Measurements from ENCODE around the gene CRIP3. TPM values are rescaled to one million over a fixed set of nuclear protein-coding genes. Genes with fewer than 3 reads are reported as not detected.
A peak's percentile ranks its signal among the peaks of the same experiment; 100 is the strongest.

The CRIP3 gene
- total and polyA plus RNA-seq, 2 of the 13 experiments (the other 11 are each of a cell fraction or from before 2014, with no cell fraction given), result 6.3 to 9.3 TPM

DNA sequence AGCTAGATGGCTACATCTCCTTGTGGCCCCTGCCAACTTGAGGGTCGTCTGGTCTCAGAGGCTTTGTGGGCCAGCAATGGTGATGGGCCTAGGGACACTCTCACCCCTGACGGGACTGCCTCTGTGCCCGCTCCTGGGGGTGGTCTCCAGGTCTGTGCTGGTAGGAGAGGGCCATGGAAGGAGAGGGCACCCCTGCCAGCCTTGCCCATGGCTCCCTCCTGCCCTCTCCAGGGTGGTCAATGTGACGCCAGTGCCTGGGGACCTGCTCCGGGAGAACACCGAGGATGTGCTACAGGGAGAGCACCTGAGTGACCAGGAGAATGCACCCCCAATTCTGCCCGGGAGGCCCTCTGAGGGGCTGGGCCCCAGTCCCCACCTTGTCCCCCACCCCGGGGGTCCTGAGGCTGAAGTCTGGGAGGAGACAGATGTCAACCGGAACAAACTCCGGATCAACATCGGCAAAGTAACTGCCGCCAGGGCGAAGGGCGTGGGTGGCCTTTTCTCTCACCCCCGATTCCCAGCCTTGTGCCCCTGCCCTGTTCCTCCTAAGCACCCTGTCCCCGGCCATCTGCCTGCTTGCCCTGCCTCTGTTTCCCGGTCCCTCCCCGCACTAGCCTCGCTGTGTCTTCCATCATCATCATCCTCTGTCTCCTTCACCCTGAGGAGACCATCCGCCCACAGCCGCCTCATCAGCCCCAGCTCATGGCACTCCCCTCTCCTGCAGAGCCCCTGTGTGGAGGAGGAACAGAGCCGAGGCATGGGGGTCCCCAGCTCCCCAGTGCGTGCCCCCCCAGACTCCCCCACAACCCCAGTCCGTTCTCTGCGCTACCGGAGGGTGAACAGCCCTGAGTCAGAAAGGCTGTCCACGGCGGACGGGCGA lies 49.6 kb downstream of the CRIP3 start:
- no peak for ATAC-seq
- POLR2A ChIA-PET, result interaction anchor here (0.7 to 1.3 kb wide), 3 partner anchors 11 to 199 kb away, joined by 3 to 4 read pairs (median 3); partner anchors contain the start of gene ABCC10
- H3K36me3 ChIP-seq (replicated peaks in 1 of 2; ENCODE audit: control insufficient read depth in 1 of 2, insufficient read depth in 2 of 2, low read length in 2 of 2), result no peaks in the 10 kb centered on the region
- H2AFZ ChIP-seq (ENCODE audit: low read length), result no peak overlapping the region
- peaks cover 58% of the 10 kb centered on the region for H3K4me1 ChIP-seq (ENCODE audit: insufficient read depth, low read length)
- CTCF ChIA-PET (ENCODE audit: low intra/inter-chr PET ratio, low total read pairs), result no interaction called here
- H3K27ac ChIP-seq (ENCODE audit: extremely low read length, insufficient read depth, low read length), result no peak overlapping the region
- no peaks in the 10 kb centered on the region for H3K9me3 ChIP-seq (ENCODE audit: low read length)
- H3K4me2 ChIP-seq (ENCODE audit: low read depth, low read length), result no peak overlapping the region
- in situ Hi-C loops (cut with HindIII; ENCODE audit: extremely low pct_ligation_motif_present, low pct_unique_long_range_greater_than_20kb) (no loop called here), intact Hi-C loops (cut with micrococcal nuclease; ENCODE audit: unreplicated experiment) (no loop called here)
- H3K79me2 ChIP-seq (ENCODE audit: insufficient read depth, low read length), result no peaks in the 10 kb centered on the region
- no peak overlapping the region for H3K9ac ChIP-seq (ENCODE audit: insufficient read depth, low read depth, low read length)
- H4K20me1 ChIP-seq (ENCODE audit: insufficient read depth, low read length), result no peaks in the 10 kb centered on the region
- H3K27me3 ChIP-seq (ENCODE audit: control insufficient read depth in 1 of 2, insufficient read depth in 2 of 2, low read length in 2 of 2), result peaks cover 7 to 39% of the 10 kb centered on the region in 2 experiments
- BruUV-seq (replicated peaks), result no TSS peak
- FAIRE-seq, result no peak
- no peak for TF ChIP-seq RFX1 (IDR thresholded peaks at IDR 0.05)
- TF ChIP-seq HNRNPL (IDR thresholded peaks at IDR 0.05; ENCODE audit: low read depth, low read length), result 0 out of 2 replicates have a peak, but pooled peaks have one; percentile 58
- no peak for TF ChIP-seq ZNF720 (CRISPR knock-in tag; IDR thresholded peaks at IDR 0.05)
- no peak for TF ChIP-seq DR1 (CRISPR knock-in tag; IDR thresholded peaks at IDR 0.05)
- 72% methylated on average over 27 of the region's 30 CpGs for WGBS (ENCODE audit: low lambda C conversion rate)
- no peak overlapping the region for H3K4me3 ChIP-seq (replicated peaks in 1 of 3; ENCODE audit: insufficient read depth in 1 of 3, low read depth in 2 of 3, low read length in 3 of 3)
- no peak for DNase-seq (ENCODE audit: low spot score)

GRCh38 chr6:43258180-43258579 lies 50.4 kb downstream of the CRIP3 start:
- H3K27ac ChIP-seq (ENCODE audit: extremely low read length, insufficient read depth, low read length), result no peak overlapping the region
- ATAC-seq (no peak), DNase-seq (ENCODE audit: low spot score) (no peak), FAIRE-seq (no peak)
- WGBS (ENCODE audit: low lambda C conversion rate), result 13% methylated on average over 4 of the region's 4 CpGs
- H4K20me1 ChIP-seq (ENCODE audit: insufficient read depth, low read length), result no peaks in the 10 kb centered on the region
- intact Hi-C loops (cut with micrococcal nuclease; ENCODE audit: unreplicated experiment) (no loop called here), in situ Hi-C loops (cut with HindIII; ENCODE audit: extremely low pct_ligation_motif_present, low pct_unique_long_range_greater_than_20kb) (no loop called here)
- H3K27me3 ChIP-seq (ENCODE audit: control insufficient read depth in 1 of 2, insufficient read depth in 2 of 2, low read length in 2 of 2), result peaks cover 9 to 48% of the 10 kb centered on the region in 2 experiments
- H3K4me1 ChIP-seq (ENCODE audit: insufficient read depth, low read length), result peaks cover 53% of the 10 kb centered on the region
- CTCF ChIA-PET (ENCODE audit: low intra/inter-chr PET ratio, low total read pairs), result no interaction called here
- POLR2A ChIA-PET, result interaction anchor here (0.7 to 1.3 kb wide), 4 partner anchors 10 to 198 kb away, joined by 3 to 4 read pairs (median 3); partner anchors contain the start of gene ABCC10
- H3K9ac ChIP-seq (ENCODE audit: insufficient read depth, low read depth, low read length), result no peak overlapping the region
- no TSS peak for BruUV-seq (replicated peaks)
- H3K79me2 ChIP-seq (ENCODE audit: insufficient read depth, low read length), result no peaks in the 10 kb centered on the region
- TF ChIP-seq MAFG (CRISPR knock-in tag; IDR thresholded peaks at IDR 0.05), result peak; percentile 81; the same call in 1 of the 2 replicates
- TF ChIP-seq ZSCAN25 (CRISPR knock-in tag; IDR thresholded peaks at IDR 0.05), result 0 out of 2 replicates have a peak, but pooled peaks have one; percentile 3
- peak; percentile 98 for TF ChIP-seq MAFF (IDR thresholded peaks at IDR 0.05; ENCODE audit: low read depth, low read length)
- TF ChIP-seq MAFK (conservative IDR thresholded peaks at IDR 0.05 in 1 of 2, IDR thresholded peaks at IDR 0.05 in 1 of 2; ENCODE audit: low read length in 2 of 2), result peak; percentile 99
- 0 out of 2 replicates have a peak, but pooled peaks have one; percentile 17 for TF ChIP-seq MIER2 (CRISPR knock-in tag; IDR thresholded peaks at IDR 0.05)
- no peak for TF ChIP-seq SNRNP70 (IDR thresholded peaks at IDR 0.05; ENCODE audit: low read depth, low read length)
- H2AFZ ChIP-seq (ENCODE audit: low read length), result peak overlapping the region; percentile 3
- H3K36me3 ChIP-seq (replicated peaks in 1 of 2; ENCODE audit: control insufficient read depth in 1 of 2, insufficient read depth in 2 of 2, low read length in 2 of 2), result no peaks in the 10 kb centered on the region
- peak overlapping the region; percentile 73 for H3K4me2 ChIP-seq (ENCODE audit: low read depth, low read length)
- H3K4me3 ChIP-seq (replicated peaks in 1 of 3; ENCODE audit: insufficient read depth in 1 of 3, low read depth in 2 of 3, low read length in 3 of 3), result peak overlapping the region in 1 of 3 experiments; percentile 58; a peak in 2 of 6 replicates
- no peaks in the 10 kb centered on the region for H3K9me3 ChIP-seq (ENCODE audit: low read length)
